Fibroblast of lung (primary cell): ENCODE results near the gene RAB1B. TPM values are rescaled to one million over a fixed set of nuclear protein-coding genes. Genes with fewer than 3 reads are reported as not detected.

Experiments used
- DNase-seq, 2 donors: peaks; one replicate each; pipeline versions ENCODE4 v3.0.0 to v3.0.0-alpha.2; 2010; ENCODE audit warnings: low read depth in 2 of 2
- H2AFZ ChIP-seq: 2 replicates; pipeline ENCODE4 v1.5.1; 2012; ENCODE audit warnings: low read length, control low read depth, inconsistent platforms
- H3K27ac ChIP-seq: 2 replicates; pipeline ENCODE4 v1.5.1; 2011; ENCODE audit warnings: low read length, control low read depth; ENCODE audit not compliant: insufficient read depth
- H3K27me3 ChIP-seq: 2 replicates; pipeline ENCODE4 v1.5.1; 2011; ENCODE audit warnings: mild to moderate bottlenecking, low read length; ENCODE audit not compliant: control insufficient read depth, insufficient read depth
- H3K36me3 ChIP-seq: 2 replicates; pipeline ENCODE4 v1.5.1; 2011; ENCODE audit warnings: low read length; ENCODE audit not compliant: control insufficient read depth, insufficient read depth
- H3K4me1 ChIP-seq: 2 replicates; pipeline ENCODE4 v1.5.1; 2011; ENCODE audit warnings: low read length; ENCODE audit not compliant: control insufficient read depth, insufficient read depth; ENCODE audit errors: extremely low read depth
- H3K4me2 ChIP-seq: 2 replicates; pipeline ENCODE4 v1.5.1; 2011; ENCODE audit warnings: low read length, control low read depth; ENCODE audit not compliant: insufficient read depth; ENCODE audit errors: extremely low read depth
- H3K4me3 ChIP-seq, 4 experiments: fragments of 200-600 bp in 1 of 4; sonication (generic) in 1 of 4; replicated peaks in 1 of 4; 2 replicates each; pipeline ENCODE4 v1.5.1; 2011 to 2016; ENCODE audit warnings: low read length in 4 of 4, low read depth in 3 of 4, mild to moderate bottlenecking in 3 of 4, control low read depth in 2 of 4, inconsistent platforms in 1 of 4, mixed read lengths in 1 of 4; ENCODE audit not compliant: insufficient read depth in 1 of 4; ENCODE audit errors: control extremely low read depth in 1 of 4
- H3K79me2 ChIP-seq: 2 replicates; pipeline ENCODE4 v1.5.1; 2012; ENCODE audit warnings: mild to moderate bottlenecking, low read length, inconsistent platforms; ENCODE audit not compliant: control insufficient read depth, insufficient read depth
- H3K9ac ChIP-seq: 2 replicates; pipeline ENCODE4 v1.5.1; 2011; ENCODE audit warnings: mild to moderate bottlenecking, low read length, control low read depth; ENCODE audit not compliant: insufficient read depth
- H3K9me3 ChIP-seq: 2 replicates; pipeline ENCODE4 v1.5.1; 2012; ENCODE audit warnings: low read depth, low read length; ENCODE audit not compliant: control insufficient read depth, insufficient read depth
- H4K20me1 ChIP-seq: 2 replicates; pipeline ENCODE4 v1.5.1; 2011; ENCODE audit warnings: low read length; ENCODE audit not compliant: control insufficient read depth, insufficient read depth; ENCODE audit errors: extremely low read depth
- CTCF ChIP-seq, 2 donors: IDR thresholded peaks in 1 of 2; conservative IDR thresholded peaks in 1 of 2; 1 replicate in 1 of 2; 2 replicates in 1 of 2; pipeline ENCODE4 v1.5.1; 2011 to 2012; ENCODE audit warnings: low read length in 2 of 2, control low read depth in 1 of 2, inconsistent platforms in 1 of 2, low read depth in 1 of 2, mild to moderate bottlenecking in 1 of 2
- EZH2 ChIP-seq: IDR thresholded peaks from 2 replicates; pipeline ENCODE4 v1.5.1; 2012; ENCODE audit warnings: low read length, control low read depth, mild to moderate bottlenecking; ENCODE audit errors: missing control alignments
- polyA plus RNA-seq, 2 donors: library from polyadenylated mRNA; depleted of rRNA in 1 of 2; stranded (reverse) in 1 of 2; unstranded in 1 of 2; fragments of >200 nt; gene quantifications; 2 replicates each; pipeline ENCODE4 v1.2.1, GENCODE V29; 2011 to 2012; ENCODE audit warnings: missing spikeins in 1 of 2
- total RNA-seq: library from RNA; depleted of rRNA; stranded (reverse); fragments of >200 nt; gene quantifications from 2 replicates; pipeline ENCODE4 v1.2.1, GENCODE V29; 2014

The RAB1B gene
- total and polyA plus RNA-seq, 2 donors (not counting 1 experiment from before 2014, with no cell fraction given) = 63.6 to 140 TPM

GRCh38 chr11:66220566-66220935, 47.9 kb upstream of the RAB1B start:
- no peak overlapping the region for H3K9ac ChIP-seq
- H3K27ac ChIP-seq = no peak overlapping the region
- H3K4me3 ChIP-seq = no peak overlapping the region
- no peak for DNase-seq
- no peaks in the 10 kb centered on the region for H3K27me3 ChIP-seq
- no peaks in the 10 kb centered on the region for H3K4me1 ChIP-seq
- peaks cover 6% of the 10 kb centered on the region for H3K36me3 ChIP-seq
- no peaks in the 10 kb centered on the region for H3K9me3 ChIP-seq
- H3K79me2 ChIP-seq = no peaks in the 10 kb centered on the region
- H2AFZ ChIP-seq = no peak overlapping the region
- TF ChIP-seq CTCF (conservative IDR thresholded peaks at IDR 0.05 in 1 of 2, IDR thresholded peaks at IDR 0.05 in 1 of 2; ENCODE audit: low read depth in 1 of 2, low read length in 2 of 2) (no peak), EZH2 (no peak)
- H4K20me1 ChIP-seq = no peaks in the 10 kb centered on the region
- no peak overlapping the region for H3K4me2 ChIP-seq

- no peak overlapping the region for H3K4me2 ChIP-seq
- H3K9me3 ChIP-seq = no peaks in the 10 kb centered on the region
- H3K79me2 ChIP-seq = no peaks in the 10 kb centered on the region
- no peaks in the 10 kb centered on the region for H3K4me1 ChIP-seq
- H3K27ac ChIP-seq = no peak overlapping the region
- H3K36me3 ChIP-seq = peaks cover 6% of the 10 kb centered on the region
- no peak for TF ChIP-seq EZH2
- TF ChIP-seq CTCF (conservative IDR thresholded peaks at IDR 0.05 in 1 of 2, IDR thresholded peaks at IDR 0.05 in 1 of 2; ENCODE audit: low read depth in 1 of 2, low read length in 2 of 2) = no peak
- no peak for DNase-seq
- no peak overlapping the region for H2AFZ ChIP-seq
- no peak overlapping the region for H3K9ac ChIP-seq
- no peak overlapping the region for H3K4me3 ChIP-seq
- no peaks in the 10 kb centered on the region for H3K27me3 ChIP-seq
- no peaks in the 10 kb centered on the region for H4K20me1 ChIP-seq
Observed at GRCh38 chr11:66221012-66221411, 47.4 kb upstream of the RAB1B start.

DNA sequence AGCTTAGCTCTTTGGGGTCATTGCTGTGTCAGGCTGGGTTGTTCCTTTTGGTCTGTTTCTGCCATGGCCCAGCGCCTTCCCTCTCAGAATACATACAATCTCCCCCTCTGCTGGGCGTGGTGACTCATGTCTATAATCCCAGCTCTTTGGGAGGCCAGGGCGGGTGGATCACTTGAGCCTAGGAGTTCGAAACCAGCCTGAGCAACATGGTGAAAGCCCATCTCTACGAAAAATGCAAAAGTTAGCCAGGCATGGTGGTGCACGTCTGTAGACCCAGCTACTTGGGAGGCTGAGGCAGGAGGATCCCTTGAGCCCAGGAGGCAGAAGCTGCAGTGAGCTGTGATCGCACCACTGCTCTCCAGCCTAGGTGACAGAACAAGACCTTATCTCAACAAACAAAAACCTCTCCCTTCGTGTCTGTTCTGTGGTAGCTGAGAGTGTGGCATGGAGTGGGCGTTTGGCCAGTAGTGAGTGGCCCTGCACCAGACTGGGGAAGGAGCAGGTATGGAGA, 46.7 kb upstream of the RAB1B start:
- no peak for DNase-seq
- no peak overlapping the region for H2AFZ ChIP-seq
- no peak overlapping the region for H3K4me3 ChIP-seq
- H3K4me1 ChIP-seq = no peaks in the 10 kb centered on the region
- no peak for TF ChIP-seq EZH2
- H3K9me3 ChIP-seq = no peaks in the 10 kb centered on the region
- H4K20me1 ChIP-seq = no peaks in the 10 kb centered on the region
- H3K36me3 ChIP-seq = peaks cover 4% of the 10 kb centered on the region
- H3K9ac ChIP-seq = no peak overlapping the region
- no peak overlapping the region for H3K27ac ChIP-seq
- no peaks in the 10 kb centered on the region for H3K79me2 ChIP-seq
- no peak overlapping the region for H3K4me2 ChIP-seq
- H3K27me3 ChIP-seq = no peaks in the 10 kb centered on the region
